Glutamatergic neuron (in vitro differentiated cells): Measurements from ENCODE around the gene PADI1. TPM values are rescaled to one million over a fixed set of nuclear protein-coding genes. Genes with fewer than 3 reads are reported as not detected.

Experiments used
- DNase-seq: peaks from one replicate; pipeline ENCODE4 v3.0.0; 2022
- H3K27ac Mint-ChIP-seq: one replicate; pipeline ENCODE4 v1.8.0; 2020; ENCODE audit warnings: mild to moderate bottlenecking, mixed read lengths, inconsistent platforms; ENCODE audit not compliant: unreplicated experiment
- H3K27me3 Mint-ChIP-seq: one replicate; pipeline ENCODE4 v1.8.0; 2020; ENCODE audit warnings: mild to moderate bottlenecking, moderate library complexity, mixed read lengths, inconsistent platforms; ENCODE audit not compliant: unreplicated experiment
- H3K36me3 Mint-ChIP-seq: one replicate; pipeline ENCODE4 v1.8.0; 2020; ENCODE audit warnings: mild to moderate bottlenecking, mixed read lengths, inconsistent platforms; ENCODE audit not compliant: unreplicated experiment
- H3K4me1 Mint-ChIP-seq: one replicate; pipeline ENCODE4 v1.8.0; 2020; ENCODE audit warnings: mild to moderate bottlenecking, low read depth, mixed read lengths, inconsistent platforms; ENCODE audit not compliant: unreplicated experiment
- H3K4me3 Mint-ChIP-seq: one replicate; pipeline ENCODE4 v1.8.0; 2020; ENCODE audit warnings: mild to moderate bottlenecking, mixed read lengths, inconsistent platforms; ENCODE audit not compliant: unreplicated experiment
- H3K9me3 Mint-ChIP-seq: one replicate; pipeline ENCODE4 v1.8.0; 2020; ENCODE audit warnings: mild to moderate bottlenecking, moderate library complexity, mixed read lengths, inconsistent platforms; ENCODE audit not compliant: unreplicated experiment
- CTCF ChIP-seq: fragments of 200-600 bp; sonication (generic); IDR thresholded peaks from one replicate; pipeline ENCODE4 v1.5.0; 2021; ENCODE audit not compliant: partially characterized antibody, unreplicated experiment
- total RNA-seq: library from RNA; stranded (reverse); fragmentation: NEBNext Ultra II Directional; extraction: Animal tissue kit (Norgen Biotek cat#: 25700); gene quantifications from one replicate; pipeline ENCODE4 v1.2.1, GENCODE V29; 2021; ENCODE audit not compliant: unreplicated experiment

The PADI1 gene
- total RNA-seq, 1 donor from 2014 or later: not detected

GRCh38 chr1:17286646-17287045 is 81.7 kb downstream of the PADI1 start:
- Mint-ChIP-seq H3K27ac (no peak overlapping the region), H3K4me3 (no peak overlapping the region), H3K4me1 (no peaks in the 10 kb centered on the region), H3K27me3 (peaks cover 2% of the 10 kb centered on the region), H3K9me3 (no peaks in the 10 kb centered on the region), H3K36me3 (no peaks in the 10 kb centered on the region)
- no peak for TF ChIP-seq CTCF
- no peak for DNase-seq

GRCh38 chr1:17287130-17287776 is 82.3 kb downstream of the PADI1 start:
- Mint-ChIP-seq H3K4me3 (no peak overlapping the region), H3K4me1 (no peaks in the 10 kb centered on the region), H3K27me3 (peaks cover 1% of the 10 kb centered on the region), H3K9me3 (no peaks in the 10 kb centered on the region), H3K36me3 (no peaks in the 10 kb centered on the region), H3K27ac (no peak overlapping the region)
- no peak for TF ChIP-seq CTCF
- no peak for DNase-seq

- Mint-ChIP-seq H3K9me3 (no peaks in the 10 kb centered on the region), H3K27me3 (no peaks in the 10 kb centered on the region), H3K27ac (no peak overlapping the region), H3K4me1 (no peaks in the 10 kb centered on the region), H3K4me3 (no peak overlapping the region), H3K36me3 (no peaks in the 10 kb centered on the region)
- no peak for TF ChIP-seq CTCF
- no peak for DNase-seq
These were observed 84.8 kb downstream of the PADI1 start for GRCh38 chr1:17289721-17290120.

- no peak overlapping the region for H3K27ac Mint-ChIP-seq
- no peaks in the 10 kb centered on the region for H3K36me3 Mint-ChIP-seq
- no peaks in the 10 kb centered on the region for H3K27me3 Mint-ChIP-seq
- DNase-seq: no peak
- no peak for TF ChIP-seq CTCF
- no peaks in the 10 kb centered on the region for H3K4me1 Mint-ChIP-seq
- H3K4me3 Mint-ChIP-seq: no peak overlapping the region
- no peaks in the 10 kb centered on the region for H3K9me3 Mint-ChIP-seq
These were observed 85.6 kb downstream of the PADI1 start for GRCh38 chr1:17290553-17290952.

- H3K36me3 Mint-ChIP-seq: no peaks in the 10 kb centered on the region
- H3K4me3 Mint-ChIP-seq: no peak overlapping the region
- DNase-seq: no peak
- no peak overlapping the region for H3K27ac Mint-ChIP-seq
- H3K4me1 Mint-ChIP-seq: no peaks in the 10 kb centered on the region
- H3K27me3 Mint-ChIP-seq: no peaks in the 10 kb centered on the region
- no peak for TF ChIP-seq CTCF
- H3K9me3 Mint-ChIP-seq: peaks cover 2% of the 10 kb centered on the region
These were observed 87.6 kb downstream of the PADI1 start for GRCh38 chr1:17292299-17293160.
